IPS DF 6.9 (cell line): ENCODE results near the gene CLEC4F.

ENCODE experiments used
- DNase-seq: peaks from one replicate; pipeline ENCODE4 v3.0.0-alpha.2; 2013; ENCODE audit warnings: low read depth, low spot score
- H3K27ac ChIP-seq: one replicate; pipeline ENCODE4 v1.5.1; 2013; ENCODE audit warnings: low read length, control low read depth
- H3K27me3 ChIP-seq: 2 replicates; pipeline ENCODE4 v1.6.1; 2013; ENCODE audit warnings: mild to moderate bottlenecking, low read length; ENCODE audit not compliant: control insufficient read depth, insufficient read depth
- H3K36me3 ChIP-seq: 2 replicates; pipeline ENCODE4 v1.6.1; 2013; ENCODE audit warnings: low read length; ENCODE audit not compliant: control insufficient read depth, insufficient read depth
- H3K4me1 ChIP-seq: 2 replicates; pipeline ENCODE4 v1.6.1; 2013; ENCODE audit warnings: low read length; ENCODE audit not compliant: control insufficient read depth, insufficient read depth
- H3K4me3 ChIP-seq: 2 replicates; pipeline ENCODE4 v1.5.1; 2013; ENCODE audit warnings: mild to moderate bottlenecking, low read length
- H3K9me3 ChIP-seq: 2 replicates; pipeline ENCODE4 v1.6.1; 2013; ENCODE audit warnings: low read length, inconsistent platforms; ENCODE audit not compliant: control insufficient read depth, insufficient read depth
- WGBS: extraction: QIAGEN DNeasy Blood & Tissue Kit; methylation state at CpG from one replicate; pipeline ENCODE4 v1.1.7; 2013; ENCODE audit warnings: mixed read lengths, missing lambda C conversion rate; ENCODE audit not compliant: insufficient read length, insufficient coverage; 5-methylcytosine and 5-hydroxymethylcytosine counted together

CLEC4F gene

GRCh38 chr2:70789304-70790135, 30.9 kb downstream of the CLEC4F start:
- no peaks in the 10 kb centered on the region for H3K9me3 ChIP-seq
- H3K27me3 ChIP-seq, result peaks cover 34% of the 10 kb centered on the region
- no peaks in the 10 kb centered on the region for H3K4me1 ChIP-seq
- peak; percentile 73 for DNase-seq
- no peak overlapping the region for H3K4me3 ChIP-seq
- H3K27ac ChIP-seq, result no peak overlapping the region
- no peaks in the 10 kb centered on the region for H3K36me3 ChIP-seq
- no CpG with 5 or more reads among the region's 33 CpGs for WGBS

GRCh38 chr2:70785137-70785911, 35.1 kb downstream of the CLEC4F start:
- Histone ChIP-seq H3K9me3 (no peaks in the 10 kb centered on the region), H3K4me3 (no peak overlapping the region), H3K27ac (no peak overlapping the region), H3K4me1 (no peaks in the 10 kb centered on the region; the same call in 1 of the 2 replicates), H3K27me3 (peaks cover 17% of the 10 kb centered on the region), H3K36me3 (no peaks in the 10 kb centered on the region)
- no peak for DNase-seq
- whole genome bisulfite sequencing, result no CpG with 5 or more reads among the region's 7 CpGs

GRCh38 chr2:70784320-70784719, 36.1 kb downstream of the CLEC4F start:
- Histone ChIP-seq H3K4me3 (no peak overlapping the region), H3K36me3 (no peaks in the 10 kb centered on the region), H3K4me1 (no peaks in the 10 kb centered on the region; the same call in 1 of the 2 replicates), H3K27ac (no peak overlapping the region), H3K9me3 (no peaks in the 10 kb centered on the region), H3K27me3 (peaks cover 8% of the 10 kb centered on the region)
- no CpG with 5 or more reads among the region's 2 CpGs for WGBS
- DNase-seq, result no peak

GRCh38 chr2:70779911-70780545, 40.4 kb downstream of the CLEC4F start:
- no peaks in the 10 kb centered on the region for H3K27me3 ChIP-seq
- no CpG with 5 or more reads among the region's 8 CpGs for WGBS

GRCh38 chr2:70779491-70779890, 40.9 kb downstream of the CLEC4F start:
- Histone ChIP-seq H3K27me3 (no peaks in the 10 kb centered on the region; the same call in 1 of the 2 replicates), H3K36me3 (no peaks in the 10 kb centered on the region), H3K4me1 (no peaks in the 10 kb centered on the region; the same call in 1 of the 2 replicates), H3K27ac (no peak overlapping the region), H3K4me3 (no peak overlapping the region), H3K9me3 (no peaks in the 10 kb centered on the region)
- DNase-seq, result no peak
- WGBS, result no CpG with 5 or more reads among the region's 3 CpGs

More at GRCh38 chr2:70779911-70780545, 40.4 kb downstream of the CLEC4F start:
- Histone ChIP-seq H3K4me1 (no peaks in the 10 kb centered on the region; the same call in 1 of the 2 replicates), H3K9me3 (no peaks in the 10 kb centered on the region), H3K36me3 (no peaks in the 10 kb centered on the region), H3K4me3 (no peak overlapping the region), H3K27ac (no peak overlapping the region)
- DNase-seq, result no peak

- no peaks in the 10 kb centered on the region; the same call in 1 of the 2 replicates for H3K4me1 ChIP-seq
- WGBS, result no CpG with 5 or more reads among the region's 1 CpG
- no peak overlapping the region for H3K27ac ChIP-seq
- H3K27me3 ChIP-seq, result no peaks in the 10 kb centered on the region; the same call in 1 of the 2 replicates
- no peaks in the 10 kb centered on the region for H3K36me3 ChIP-seq
- no peaks in the 10 kb centered on the region for H3K9me3 ChIP-seq
- H3K4me3 ChIP-seq, result no peak overlapping the region
- DNase-seq, result no peak
These were observed 41.7 kb downstream of the CLEC4F start for GRCh38 chr2:70778676-70779075.

GRCh38 chr2:70777450-70777849, 42.9 kb downstream of the CLEC4F start:
- H3K9me3 ChIP-seq, result no peaks in the 10 kb centered on the region
- no peaks in the 10 kb centered on the region; the same call in 1 of the 2 replicates for H3K27me3 ChIP-seq
- WGBS, result no CpG with 5 or more reads among the region's 2 CpGs
- H3K36me3 ChIP-seq, result no peaks in the 10 kb centered on the region
- no peak overlapping the region for H3K27ac ChIP-seq
- DNase-seq, result no peak
- no peak overlapping the region for H3K4me3 ChIP-seq
- H3K4me1 ChIP-seq, result no peaks in the 10 kb centered on the region

- no CpG with 5 or more reads among the region's 3 CpGs for WGBS
- Histone ChIP-seq H3K27ac (no peak overlapping the region), H3K36me3 (no peaks in the 10 kb centered on the region), H3K27me3 (no peaks in the 10 kb centered on the region; the same call in 1 of the 2 replicates), H3K9me3 (no peaks in the 10 kb centered on the region), H3K4me3 (no peak overlapping the region), H3K4me1 (no peaks in the 10 kb centered on the region)
- DNase-seq, result no peak
These were observed 44.1 kb downstream of the CLEC4F start for GRCh38 chr2:70776266-70776665.

- no CpG with 5 or more reads among the region's 2 CpGs for WGBS
- H3K4me3 ChIP-seq, result no peak overlapping the region
- DNase-seq, result no peak
- H3K9me3 ChIP-seq, result no peaks in the 10 kb centered on the region
- H3K36me3 ChIP-seq, result no peaks in the 10 kb centered on the region
- no peak overlapping the region for H3K27ac ChIP-seq
- peaks cover 1% of the 10 kb centered on the region; the same call in 1 of the 2 replicates for H3K4me1 ChIP-seq
- H3K27me3 ChIP-seq, result no peaks in the 10 kb centered on the region; the same call in 1 of the 2 replicates
These were observed 45.3 kb downstream of the CLEC4F start for GRCh38 chr2:70775141-70775540.
